ENCODE data around the gene PGD.

GRCh38 chr1:10383630-10384029 lies 15.2 kb upstream of the PGD start:
- TF ChIP-seq CTCF (IDR thresholded peaks at IDR 0.05) = no peak
- TF ChIP-seq EZH2 (IDR thresholded peaks at IDR 0.05; ENCODE audit: borderline replicate concordance, insufficient read depth, low read depth, low read length, poor library complexity, severe bottlenecking) = no peak

Measured in B cell (primary cell).